K562 (cell line): ENCODE data around the gene ATP13A2. TPM values are rescaled to one million over a fixed set of nuclear protein-coding genes. Genes with fewer than 3 reads are reported as not detected.

Source experiments
- BRCA1 ChIP-seq, 2 experiments: fragments of 450-650 bp in 1 of 2; sonication (generic) in 1 of 2; formaldehyde crosslinking in 1 of 2; IDR thresholded peaks; 2 replicates each; pipeline versions ENCODE4 v1.5.0 to v1.6.1; 2017 to 2020; ENCODE audit warnings: mild to moderate bottlenecking in 1 of 2, missing genetic modification reagents in 1 of 2
- DIDO1 ChIP-seq: fragments of 450-650 bp; IDR thresholded peaks from 2 replicates; pipeline ENCODE4 v1.6.1; 2016; ENCODE audit warnings: low read depth, missing biosample characterization, missing genetic modification characterization
- ETS1 ChIP-seq: conservative IDR thresholded peaks from 2 replicates; pipeline ENCODE4 v1.6.1; 2011; ENCODE audit warnings: low read depth, mild to moderate bottlenecking, low read length; ENCODE audit not compliant: control insufficient read depth
- ETV1 ChIP-seq: fragments of 450-650 bp; conservative IDR thresholded peaks from 2 replicates; pipeline ENCODE4 v1.6.1; 2016; ENCODE audit warnings: missing genetic modification characterization, control low read depth, low read depth, missing compliant biosample characterization
- KLF6 ChIP-seq: fragments of 250-450 bp; sonication (Bioruptor Pico); IDR thresholded peaks from 2 replicates; pipeline ENCODE4 v1.4.0; 2020; ENCODE audit warnings: mild to moderate bottlenecking, moderate library complexity, borderline replicate concordance
- MTF1 ChIP-seq: fragments of 250-450 bp; sonication (Bioruptor Pico); IDR thresholded peaks from 2 replicates; pipeline ENCODE4 v1.9.0; 2021; ENCODE audit warnings: moderate library complexity, mild to moderate bottlenecking, inconsistent platforms, borderline replicate concordance
- SMAD1 ChIP-seq: fragments of 150-350 bp; IDR thresholded peaks from 2 replicates; pipeline ENCODE4 v1.6.1; 2014; ENCODE audit warnings: low read length, low read depth; ENCODE audit not compliant: partially characterized antibody
- TBL1XR1 ChIP-seq, 2 experiments: IDR thresholded peaks; 2 replicates each; pipeline ENCODE4 v1.6.1; 2012; ENCODE audit warnings: improper control_type of control experiment in 2 of 2, low read length in 2 of 2, mild to moderate bottlenecking in 1 of 2
- THAP12 ChIP-seq: fragments of 250-450 bp; sonication (Bioruptor Pico); IDR thresholded peaks from 2 replicates; pipeline ENCODE4 v1.9.0; 2021; ENCODE audit warnings: mild to moderate bottlenecking, inconsistent platforms
- ZC3H4 ChIP-seq: sonication (generic); formaldehyde crosslinking; IDR thresholded peaks from 2 replicates; pipeline ENCODE4 v1.9.0; 2021; ENCODE audit warnings: missing genetic modification reagents, borderline replicate concordance
- ZKSCAN8 ChIP-seq: fragments of 200-800 bp; sonication (Bioruptor generic); IDR thresholded peaks from 2 replicates; pipeline ENCODE4 v1.6.1; 2016; ENCODE audit warnings: missing genetic modification characterization, missing compliant biosample characterization
- ZNF644 ChIP-seq: fragments of 200-800 bp; sonication (Bioruptor generic); IDR thresholded peaks from 2 replicates; pipeline ENCODE4 v1.6.1; 2016; ENCODE audit warnings: low read depth, missing genetic modification characterization, missing compliant biosample characterization
- polyA plus RNA-seq, 8 experiments: library from polyadenylated mRNA; depleted of rRNA in 4 of 8; stranded (reverse) in 5 of 8; unstranded in 3 of 8; fragments of >200 nt; fragmentation: Nextera tagmentation in 2 of 8; fragmentation: Illumina TruSeq in 1 of 8; extraction: Ambion mirVana in 2 of 8; extraction: Trizol in 1 of 8; gene quantifications; 2 replicates each; pipeline versions ENCODE4 v1.2.1 to v1.2.3, GENCODE V29; 2011 to 2014; ENCODE audit warnings: inconsistent platforms in 1 of 8, missing spikeins in 1 of 8
- total RNA-seq, 7 experiments: library from RNA; depleted of rRNA in 6 of 7; stranded (reverse); fragments of >200 nt in 6 of 7; fragmentation: Illumina TruSeq in 2 of 7; extraction: Trizol in 2 of 7; gene quantifications; 2 replicates each; pipeline versions ENCODE4 v1.2.1 to v1.2.3, GENCODE V29; 2011 to 2021; ENCODE audit warnings: low replicate concordance in 1 of 7

ATP13A2 gene
- total and polyA plus RNA-seq, 9 of the 15 experiments (the other 6 are each of a cell fraction or from before 2014, with no cell fraction given): 0.36 to 56.3 (median 16.3) TPM

- TF ChIP-seq KLF6 (CRISPR knock-in tag) (no peak), DIDO1 (tag) (no peak), THAP12 (CRISPR knock-in tag) (no peak), ZKSCAN8 (CRISPR knock-in tag) (no peak), TBL1XR1 (IDR thresholded peaks at IDR 0.05; ENCODE audit: low read length in 2 of 2) (no peak), MTF1 (CRISPR knock-in tag) (no peak), ZNF644 (no peak), ZC3H4 (no peak), ETV1 (tag) (no peak), BRCA1 (IDR thresholded peaks at IDR 0.05) (no peak), BRCA1 (CRISPR knock-in tag; IDR thresholded peaks at IDR 0.05) (no peak), ETS1 (no peak), SMAD1 (no peak)
- TF ChIP-seq, all 486 proteins: peak for 0
Measured at GRCh38 chr1:16983649-16984048, 28.1 kb downstream of the ATP13A2 start (continued).
